ENCODE measurements around the gene ZCRB1.

- TF ChIP-seq EZH2phosphoT487 (IDR thresholded peaks at IDR 0.05; ENCODE audit: low read depth), result no peak
- TF ChIP-seq, protein P1, sequence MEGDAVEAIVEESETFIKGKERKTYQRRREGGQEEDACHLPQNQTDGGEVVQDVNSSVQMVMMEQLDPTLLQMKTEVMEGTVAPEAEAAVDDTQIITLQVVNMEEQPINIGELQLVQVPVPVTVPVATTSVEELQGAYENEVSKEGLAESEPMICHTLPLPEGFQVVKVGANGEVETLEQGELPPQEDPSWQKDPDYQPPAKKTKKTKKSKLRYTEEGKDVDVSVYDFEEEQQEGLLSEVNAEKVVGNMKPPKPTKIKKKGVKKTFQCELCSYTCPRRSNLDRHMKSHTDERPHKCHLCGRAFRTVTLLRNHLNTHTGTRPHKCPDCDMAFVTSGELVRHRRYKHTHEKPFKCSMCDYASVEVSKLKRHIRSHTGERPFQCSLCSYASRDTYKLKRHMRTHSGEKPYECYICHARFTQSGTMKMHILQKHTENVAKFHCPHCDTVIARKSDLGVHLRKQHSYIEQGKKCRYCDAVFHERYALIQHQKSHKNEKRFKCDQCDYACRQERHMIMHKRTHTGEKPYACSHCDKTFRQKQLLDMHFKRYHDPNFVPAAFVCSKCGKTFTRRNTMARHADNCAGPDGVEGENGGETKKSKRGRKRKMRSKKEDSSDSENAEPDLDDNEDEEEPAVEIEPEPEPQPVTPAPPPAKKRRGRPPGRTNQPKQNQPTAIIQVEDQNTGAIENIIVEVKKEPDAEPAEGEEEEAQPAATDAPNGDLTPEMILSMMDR (IDR thresholded peaks at IDR 0.05; ENCODE audit: low read depth, low read length), result no peak
These were observed 40.5 kb downstream of the ZCRB1 start for GRCh38 chr12:42285431-42285830.

Measured in OCI-LY3 (cell line).